Left cardiac atrium (tissue), 4 donors: ENCODE measurements around the gene HIP1. TPM values are rescaled to one million over a fixed set of nuclear protein-coding genes. Genes with fewer than 3 reads are reported as not detected.
"Not testable (repeated sequence)": the region's sequence is repeated elsewhere in the genome, so short reads cannot be mapped to it uniquely, and the experiment has no call there.

Experiments used
- ATAC-seq, 2 donors: fragments of 200-7000 bp; cut with Tn5 transposase; one replicate each; pipeline ENCODE4 v1.9.1; 2020; ENCODE audit warnings: mild to moderate bottlenecking in 2 of 2, moderate library complexity in 2 of 2
- DNase-seq: peaks from one replicate; pipeline ENCODE4 v3.0.0-alpha.2; 2020
- intact Hi-C, 2 donors: fragments of 100-400 bp; cut with DNase I; formaldehyde crosslinking; loops; one replicate each; pipeline versions ENCODE4 v1.14.1 to v1.15.1; 2022 to 2023
- total RNA-seq, 2 donors: library from RNA; stranded (reverse); fragmentation: NEBNext Ultra II Directional; extraction: Animal tissue kit (Norgen Biotek cat#: 25700); gene quantifications; one replicate each; pipeline ENCODE4 v1.2.1, GENCODE V29; 2021
- donor health status: DM: no; HTN: yes; CAD: no.
- donor health status: DM: no; HTN: yes; CAD: no; lungs with severe emphysema.
- donor health status: DM: yes; HTN: yes; CAD: no.
- donor health status: Dilated cardiomyopathy.

Gene HIP1
- total RNA-seq, 2 donors from 2014 or later: 15.1 to 15.5 TPM

DNA sequence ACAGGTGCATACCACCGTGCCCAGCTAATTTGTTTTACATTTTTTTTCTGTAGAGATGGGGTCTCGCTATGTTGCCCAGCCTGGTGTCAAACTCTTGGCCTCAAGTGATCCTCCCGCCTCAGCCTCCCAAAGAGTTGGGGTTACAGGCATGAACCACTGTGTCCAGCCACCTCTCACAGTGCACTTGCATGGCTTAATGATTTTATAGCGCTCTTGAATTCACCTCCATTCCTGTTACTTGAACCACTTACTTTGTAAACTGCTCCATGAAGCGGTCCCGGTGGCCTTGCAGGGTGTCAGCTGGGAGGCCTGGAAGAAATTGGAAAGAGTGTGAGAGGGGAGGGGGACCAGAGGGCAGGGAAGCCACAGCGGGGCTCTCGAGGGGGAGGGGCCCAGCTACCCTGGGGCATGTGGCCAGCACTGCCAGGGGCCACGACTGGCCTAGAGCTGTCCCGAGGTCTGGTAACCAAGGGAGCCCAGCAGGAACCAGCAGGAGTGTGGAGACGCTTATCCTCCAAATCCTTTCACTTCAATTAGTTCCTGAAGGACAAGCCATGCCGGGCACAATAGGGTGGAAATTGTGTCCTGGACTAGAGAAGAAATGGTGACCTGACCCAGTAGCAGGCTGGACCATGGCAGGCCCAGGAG is 170.7 kb downstream of the HIP1 start:
- intact Hi-C loops: no loop called here
- ATAC-seq (no peak), DNase-seq (no peak)

DNA sequence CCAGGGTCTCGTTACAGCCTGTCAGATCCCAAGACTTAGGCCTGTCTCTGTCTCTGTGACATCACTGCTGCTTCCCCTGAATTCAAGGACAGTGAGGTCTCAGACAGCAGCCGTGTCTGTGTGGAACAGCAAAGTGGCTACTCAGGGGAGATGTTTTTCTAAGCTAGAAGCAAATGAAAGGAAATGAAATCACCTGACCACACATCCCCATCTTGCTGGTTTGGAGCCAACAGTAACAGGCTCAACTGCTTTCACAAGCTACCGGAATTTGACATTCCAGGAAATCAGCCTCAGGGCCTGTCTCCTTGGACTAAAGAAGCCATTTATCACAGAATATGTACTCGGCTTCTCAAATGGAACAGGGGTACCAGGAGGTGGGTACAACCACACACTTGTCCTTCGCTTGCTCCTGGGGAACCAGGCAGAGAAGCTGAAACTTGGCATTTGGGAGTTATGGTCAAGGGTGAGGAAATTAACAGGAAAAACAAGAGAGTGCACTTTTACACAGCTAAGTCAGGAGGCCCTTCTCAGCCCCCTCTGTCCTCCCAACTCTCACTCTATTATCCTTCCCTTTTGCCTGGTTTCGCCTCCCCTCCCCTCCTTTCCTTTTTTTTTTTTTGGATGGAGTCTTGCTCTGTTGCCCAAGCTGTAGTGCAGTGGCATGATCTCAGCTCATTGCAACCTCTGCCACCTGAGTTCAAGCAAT is 173.5 kb downstream of the HIP1 start:
- intact Hi-C loops: no loop called here
- ATAC-seq: peak; percentile 63

DNA sequence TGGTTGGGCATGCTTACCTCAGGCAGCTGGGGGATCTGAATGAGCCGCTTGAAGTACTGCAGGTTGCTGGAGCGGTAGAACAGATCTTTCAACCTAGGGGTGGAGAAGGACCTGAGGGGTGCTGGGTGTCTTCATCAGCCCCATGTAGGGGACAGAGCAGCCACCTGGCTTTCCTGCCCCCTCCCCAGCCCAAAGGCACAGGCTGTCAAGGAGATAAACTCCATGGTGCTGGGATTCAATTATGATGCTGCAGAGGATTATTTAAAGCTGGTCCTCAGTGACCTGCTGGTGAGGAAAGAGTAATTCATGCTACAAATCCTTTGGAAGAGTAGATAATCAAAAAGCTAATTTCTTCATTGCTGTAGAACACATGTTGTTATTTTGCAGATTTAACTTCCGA is 175.6 kb downstream of the HIP1 start:
- intact Hi-C loops: no loop called here
- no peak for ATAC-seq
- no peak for DNase-seq

More for the DNA sequence above, 173.5 kb downstream of the HIP1 start:
- peak; percentile 50 for DNase-seq

DNA sequence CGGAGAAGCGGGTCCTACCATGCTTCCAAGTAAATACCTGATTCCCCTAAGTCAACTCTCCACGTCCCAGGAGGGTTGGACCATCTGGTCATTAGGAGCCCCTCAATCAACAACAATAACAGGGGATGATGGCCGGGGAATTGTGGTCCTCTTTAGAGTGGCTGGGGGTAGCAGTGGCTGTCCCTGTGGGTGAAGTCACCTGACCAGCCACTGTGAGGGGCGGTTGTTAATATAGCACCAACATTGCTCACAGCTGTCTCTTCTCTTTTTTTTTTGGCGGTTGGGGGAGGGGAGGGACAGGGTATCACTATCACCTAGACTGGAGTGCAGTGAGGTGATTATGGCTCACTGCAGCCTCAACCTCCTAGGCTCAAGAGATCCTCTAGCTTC is 178.8 kb downstream of the HIP1 start:
- ATAC-seq: no peak
- intact Hi-C loops: no loop called here
- no peak for DNase-seq

DNA sequence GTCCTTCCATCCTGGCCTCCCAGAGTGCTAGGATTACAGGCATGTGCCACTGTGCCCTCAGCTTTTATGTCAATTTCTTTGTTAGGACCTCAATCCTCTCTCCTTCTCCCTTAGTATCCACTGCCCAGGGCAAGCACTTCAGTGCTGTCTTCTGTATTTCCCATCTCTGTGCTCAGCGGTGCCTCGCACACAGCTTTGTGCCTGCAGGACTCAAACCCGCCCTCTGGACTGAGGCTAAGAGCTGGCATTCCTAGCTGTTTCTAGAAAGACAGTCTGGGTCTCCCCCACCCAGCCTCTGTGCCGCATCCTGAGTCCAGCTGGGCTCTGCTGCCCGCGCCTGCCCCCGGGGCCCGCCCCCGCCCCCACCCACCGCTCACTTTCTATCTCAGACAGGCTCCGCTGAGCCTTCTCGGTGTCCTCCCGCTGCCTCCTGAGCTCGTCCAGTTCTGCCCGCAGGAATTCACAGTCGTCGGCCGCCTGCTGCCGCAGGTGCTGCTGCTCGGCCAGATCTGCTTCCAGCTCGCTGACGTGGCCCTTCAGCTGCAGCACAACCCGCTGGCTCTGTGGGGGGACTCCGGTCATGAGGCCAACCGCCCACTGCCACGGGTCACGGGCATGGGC is 179.3 kb downstream of the HIP1 start:
- intact Hi-C loops: no loop called here
- DNase-seq (no peak), ATAC-seq (no peak)

DNA sequence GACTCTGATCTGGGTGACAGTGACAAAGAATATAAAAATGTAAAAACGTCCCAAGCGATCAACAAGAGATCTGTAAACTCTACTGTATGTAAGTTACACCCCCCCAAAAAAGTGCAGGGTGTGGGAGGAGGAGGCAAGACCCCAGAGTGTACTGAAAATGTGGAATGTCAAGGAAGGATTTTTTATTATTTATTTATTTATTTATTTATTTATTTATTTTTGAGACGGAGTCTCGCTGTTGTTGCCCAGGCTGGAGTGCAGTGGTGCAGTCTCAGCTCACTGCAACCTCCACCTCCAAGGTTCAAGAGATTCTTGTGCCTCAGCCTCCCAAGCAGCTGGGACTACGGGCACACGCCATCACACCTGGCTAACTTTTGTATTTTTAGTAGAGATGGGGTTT is 181.9 kb downstream of the HIP1 start:
- ATAC-seq, intact Hi-C loops, DNase-seq: not testable (repeated sequence)

DNA sequence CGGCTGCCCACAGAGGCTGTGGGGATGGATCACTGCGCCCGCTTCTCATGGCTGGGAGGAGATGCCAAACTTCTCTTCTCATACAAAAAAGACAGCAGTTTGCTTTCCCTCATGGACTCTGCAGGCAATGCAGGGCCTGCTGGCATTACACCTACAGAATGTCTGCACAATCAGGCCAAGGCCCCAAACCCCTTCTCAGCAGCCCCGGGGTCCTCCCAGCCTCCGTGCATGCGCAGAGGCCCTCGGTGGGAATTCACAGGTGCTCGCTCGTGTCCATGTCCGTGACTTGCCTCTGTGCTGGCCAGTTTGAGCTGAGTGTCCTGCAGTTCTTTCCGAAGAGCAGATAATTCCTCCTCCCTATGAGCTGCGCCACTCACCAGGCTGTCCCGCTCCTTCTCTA is 183.0 kb downstream of the HIP1 start:
- DNase-seq: no peak
- intact Hi-C loops: no loop called here
- no peak for ATAC-seq

DNA sequence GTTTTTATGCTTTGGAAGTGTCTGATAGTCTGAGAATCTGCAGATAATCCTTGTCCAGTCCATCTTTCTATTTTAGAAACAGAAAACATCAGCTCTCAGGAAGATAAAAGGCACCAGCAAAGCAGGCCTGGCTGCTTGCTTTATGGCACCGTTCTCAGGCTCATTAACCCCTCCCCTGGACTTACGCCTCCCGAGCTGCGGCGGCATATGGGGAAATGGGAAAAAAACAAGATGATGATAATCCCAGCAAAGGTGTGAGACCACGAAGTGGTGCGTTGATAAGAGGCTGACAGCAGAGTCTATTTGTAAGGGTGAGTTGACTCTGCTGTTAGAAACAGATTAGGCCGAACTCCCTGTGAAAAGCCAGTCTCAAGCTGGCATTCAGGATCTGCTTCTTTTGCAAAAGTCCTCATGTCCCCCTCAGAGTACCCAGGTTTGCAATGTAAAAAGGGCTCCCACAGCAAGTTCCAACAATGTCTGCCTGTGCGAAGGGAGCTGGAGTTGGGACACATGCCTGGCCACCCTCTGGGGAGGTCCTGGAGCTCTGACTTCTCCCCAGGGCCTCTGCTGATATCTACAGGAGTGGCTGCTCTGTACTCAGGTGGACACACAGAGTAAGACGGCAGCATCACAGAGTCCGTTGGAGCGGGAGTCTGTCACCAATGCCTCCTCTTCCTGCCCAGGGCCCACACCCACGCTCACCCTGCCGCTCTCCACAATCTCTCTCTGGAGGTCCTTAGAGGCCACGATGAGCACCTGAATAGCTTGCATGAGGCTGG is 192.3 kb downstream of the HIP1 start:
- ATAC-seq: peak; percentile 36 to 65
- intact Hi-C loops: no loop called here

DNA sequence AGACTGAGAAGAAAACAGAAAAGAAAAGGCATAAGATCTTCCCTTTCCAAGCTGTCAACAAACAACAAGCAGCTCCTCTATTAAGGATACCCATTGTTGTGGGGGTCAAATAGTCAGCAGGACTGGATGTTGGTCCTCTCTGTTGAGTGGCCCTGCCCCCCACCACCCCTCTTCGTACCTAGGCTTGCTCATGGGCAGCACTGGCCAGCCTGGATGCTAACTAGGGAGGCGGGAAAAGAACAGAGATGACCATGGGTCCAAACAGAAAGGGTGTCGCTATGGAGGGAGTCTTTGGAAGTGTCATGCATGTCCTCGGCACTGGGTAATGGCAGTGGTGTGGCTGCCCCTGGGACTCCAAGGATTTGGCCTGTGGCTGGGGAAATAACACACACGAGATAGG is 201.0 kb downstream of the HIP1 start:
- ATAC-seq (no peak), DNase-seq (no peak)
- intact Hi-C loops: loop anchor here in 1 of 2 donors (10.0 kb wide), 1 partner anchor 217 kb away; no protein-coding TSS in a partner anchor

More for the DNA sequence above, 192.3 kb downstream of the HIP1 start:
- DNase-seq: no peak

DNA sequence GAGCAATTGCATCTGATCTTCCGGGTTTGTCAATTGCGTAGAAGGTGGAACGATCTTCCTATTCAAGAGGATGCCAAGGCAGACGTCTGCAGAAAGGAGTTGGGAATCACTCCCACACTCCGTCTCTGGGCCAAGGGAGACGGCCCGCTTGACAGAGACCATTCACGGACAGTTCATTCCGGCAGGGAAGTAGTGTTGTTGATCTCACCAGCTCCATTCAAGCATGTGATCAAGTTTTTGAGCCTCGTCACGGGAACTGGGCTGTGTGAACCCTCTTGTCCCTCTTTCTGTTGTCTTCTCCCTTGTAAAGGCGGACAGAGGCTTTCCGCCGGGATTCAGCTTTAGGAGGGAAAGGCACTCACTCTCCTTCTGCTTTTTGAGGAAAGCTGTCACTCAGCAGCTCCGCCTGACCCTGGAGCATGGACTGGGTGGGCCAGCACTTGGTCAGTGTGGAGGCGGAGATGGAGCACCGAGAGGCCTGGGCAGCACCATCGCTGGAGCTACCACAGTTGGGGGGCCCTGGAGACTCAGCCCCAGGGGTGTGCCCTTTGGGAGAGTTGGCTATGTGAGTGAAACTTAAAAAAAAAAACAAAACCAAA is 201.7 kb downstream of the HIP1 start:
- DNase-seq (no peak), ATAC-seq (no peak)
- intact Hi-C loops: loop anchor here in 1 of 2 donors (10.0 kb wide), 1 partner anchor 218 kb away; no protein-coding TSS in a partner anchor

DNA sequence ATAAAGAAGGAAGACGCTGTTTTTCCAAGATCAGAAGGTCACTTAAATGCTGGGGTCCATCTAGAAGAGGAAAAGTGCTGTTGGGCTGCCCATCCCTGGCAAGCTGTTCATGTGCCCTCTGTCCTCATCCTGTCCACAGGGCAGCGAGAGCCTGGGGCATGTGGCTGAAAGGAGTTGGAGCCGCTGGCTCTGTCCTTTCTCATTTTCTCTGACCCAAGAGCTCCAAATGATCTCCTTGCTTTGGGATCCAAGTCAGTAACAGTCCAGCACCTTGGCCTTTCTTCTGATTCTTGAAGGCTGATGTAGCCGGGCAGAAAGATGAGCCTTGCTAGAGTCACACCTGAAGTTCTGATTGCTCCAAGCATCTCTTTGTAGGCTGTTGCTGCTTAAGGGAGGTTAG is 202.2 kb downstream of the HIP1 start:
- no peak for ATAC-seq
- DNase-seq: no peak
- intact Hi-C loops: loop anchor here in 1 of 2 donors (10.0 kb wide), 1 partner anchor 218 kb away; no protein-coding TSS in a partner anchor

DNA sequence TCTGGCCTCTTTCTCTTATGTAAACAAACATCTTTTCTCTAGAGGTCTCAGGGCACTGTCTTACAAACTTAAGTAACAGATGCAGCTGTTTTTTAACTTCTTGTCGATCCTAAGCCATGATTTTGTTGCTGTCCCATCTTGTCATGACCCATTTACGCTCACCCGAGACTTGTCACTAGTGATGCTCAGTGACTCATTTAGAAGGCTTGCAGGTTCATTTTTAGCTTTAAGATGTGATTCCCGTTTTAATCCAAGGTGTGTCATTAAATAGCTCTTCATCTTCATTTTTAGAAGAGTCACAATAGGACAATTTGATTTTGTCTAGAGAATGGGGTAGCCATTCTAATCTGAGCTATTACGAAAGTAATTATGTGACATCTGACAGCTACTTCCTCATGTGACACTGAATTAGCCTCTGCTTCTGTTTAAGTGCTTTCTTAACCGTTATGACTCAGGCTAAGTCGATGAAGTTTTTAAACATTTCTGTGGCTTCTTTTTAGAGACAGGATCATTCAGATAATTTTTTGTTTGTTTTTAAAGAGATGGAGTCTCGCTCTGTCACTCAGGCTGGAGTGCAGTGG is 203.9 kb downstream of the HIP1 start:
- intact Hi-C loops: loop anchor here in 1 of 2 donors (10.0 kb wide), 1 partner anchor 220 kb away; no protein-coding TSS in a partner anchor

DNA sequence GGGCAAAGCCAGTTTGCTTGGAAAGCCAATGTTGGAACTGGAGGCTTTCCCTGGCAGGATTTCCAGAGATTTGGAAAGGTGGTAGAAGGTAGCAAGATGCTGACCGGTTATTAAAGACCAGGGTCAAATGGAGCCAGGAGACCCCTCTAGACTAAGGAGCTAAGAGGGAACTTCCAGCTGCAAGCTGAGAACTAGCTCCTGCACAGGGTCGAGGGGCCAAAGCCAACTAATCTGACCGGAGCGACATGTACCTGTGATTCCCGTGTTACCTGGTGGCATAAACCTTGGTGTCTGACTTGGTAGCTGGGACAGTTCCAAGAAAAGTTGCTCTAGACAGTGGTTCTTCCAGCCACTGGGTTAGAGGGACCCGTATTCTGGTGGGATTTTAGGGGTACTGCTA is 204.8 kb downstream of the HIP1 start:
- intact Hi-C loops: loop anchor here in 1 of 2 donors (10.0 kb wide), 1 partner anchor 221 kb away; no protein-coding TSS in a partner anchor
- ATAC-seq (no peak), DNase-seq (no peak)

More for the DNA sequence above, 203.9 kb downstream of the HIP1 start:
- ATAC-seq (peak in 1 of 2 donors; percentile 15), DNase-seq (no peak)

DNA sequence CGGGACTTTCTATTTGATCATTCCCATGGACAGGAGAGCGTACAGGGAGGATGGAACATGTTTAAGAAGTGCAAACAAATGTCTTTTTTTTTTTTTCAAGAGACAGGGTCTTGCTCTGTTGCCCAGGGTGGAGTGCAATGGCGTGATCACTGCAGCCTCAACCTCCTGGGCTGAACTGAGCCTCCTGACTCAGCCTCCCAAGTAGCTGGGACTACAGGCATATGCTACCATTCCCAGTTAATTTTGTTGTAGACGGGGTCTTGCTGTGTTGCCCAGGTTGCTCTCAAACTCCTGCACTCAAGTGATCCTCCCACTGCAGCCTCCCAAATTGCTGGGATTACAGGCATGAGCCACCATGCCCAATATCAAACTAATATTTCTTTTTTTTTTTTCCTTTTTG is 206.1 kb downstream of the HIP1 start:
- ATAC-seq (no peak), DNase-seq (no peak)
- intact Hi-C loops: loop anchor here in 1 of 2 donors (10.0 kb wide), 1 partner anchor 222 kb away; no protein-coding TSS in a partner anchor

DNA sequence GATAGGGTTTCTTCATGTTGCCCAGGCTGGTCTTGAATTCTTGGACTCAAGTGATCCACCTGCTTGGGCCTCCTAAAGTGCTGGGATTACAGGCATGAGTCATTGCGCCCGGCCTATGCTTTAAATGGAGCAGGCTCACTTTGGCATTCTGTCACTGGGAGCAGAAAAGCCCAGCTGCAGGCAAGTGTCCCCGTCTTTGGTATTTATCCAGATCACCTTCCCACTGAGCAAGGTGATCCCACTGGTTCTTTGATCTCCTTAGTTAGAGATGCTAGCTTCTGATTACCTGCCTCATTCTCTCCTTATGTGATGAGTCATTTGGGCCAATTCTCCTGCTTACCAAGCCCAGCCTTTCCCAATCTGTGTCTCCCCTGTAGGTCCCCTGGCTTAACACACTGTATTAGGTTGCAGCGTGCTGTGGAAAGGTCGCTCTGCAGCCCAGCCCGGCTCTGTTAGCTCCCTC is 207.4 kb downstream of the HIP1 start:
- DNase-seq (no peak), ATAC-seq (no peak)
- intact Hi-C loops: loop anchor here in 1 of 2 donors (10.0 kb wide), 1 partner anchor 223 kb away; no protein-coding TSS in a partner anchor

DNA sequence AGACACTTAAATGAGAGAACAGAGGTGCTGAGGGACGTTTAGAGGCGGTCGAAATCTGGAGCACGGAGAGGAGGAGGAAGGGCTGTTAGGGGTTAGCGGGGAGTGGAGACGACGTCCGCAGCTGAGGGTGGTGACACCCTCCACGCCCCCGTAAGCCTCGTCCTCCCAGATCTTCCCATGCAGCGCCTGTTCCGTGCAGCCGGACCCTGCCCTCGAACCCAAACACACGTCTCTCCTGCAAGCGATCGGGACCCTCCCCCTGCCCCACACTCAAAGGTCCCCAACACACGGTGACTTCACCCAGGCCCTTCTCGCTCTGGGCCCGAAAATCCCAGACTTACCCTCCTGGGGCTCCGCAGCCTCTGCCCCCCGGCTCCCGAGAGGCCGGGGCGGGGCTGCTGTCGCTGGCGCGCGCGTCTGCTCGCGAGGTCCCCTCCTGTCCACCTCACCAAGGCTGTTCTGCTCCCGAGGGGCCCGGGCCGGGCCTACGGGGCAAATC is 211.5 kb downstream of the HIP1 start:
- intact Hi-C loops, DNase-seq: not testable (repeated sequence)
- ATAC-seq: peak in 1 of 2 donors; percentile 23

DNA sequence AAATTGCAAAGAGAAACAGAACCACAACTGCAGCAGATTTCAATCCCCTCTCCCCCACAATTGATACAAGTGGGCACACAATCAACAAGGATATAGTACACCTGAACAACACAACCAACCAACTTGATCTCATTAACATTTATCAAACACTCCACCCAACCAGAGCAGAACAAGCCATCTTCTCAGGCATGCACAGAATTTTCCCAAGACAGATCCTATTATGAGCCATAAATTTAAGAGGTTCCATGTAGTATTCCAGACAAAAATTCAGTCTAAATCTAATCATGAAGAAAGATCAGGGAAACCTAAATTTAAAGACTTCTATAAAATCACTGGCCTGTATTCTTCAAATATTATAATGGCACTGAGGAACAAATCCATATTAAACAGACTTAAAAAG is 217.0 kb downstream of the HIP1 start:
- ATAC-seq, DNase-seq, intact Hi-C loops: not testable (repeated sequence)

DNA sequence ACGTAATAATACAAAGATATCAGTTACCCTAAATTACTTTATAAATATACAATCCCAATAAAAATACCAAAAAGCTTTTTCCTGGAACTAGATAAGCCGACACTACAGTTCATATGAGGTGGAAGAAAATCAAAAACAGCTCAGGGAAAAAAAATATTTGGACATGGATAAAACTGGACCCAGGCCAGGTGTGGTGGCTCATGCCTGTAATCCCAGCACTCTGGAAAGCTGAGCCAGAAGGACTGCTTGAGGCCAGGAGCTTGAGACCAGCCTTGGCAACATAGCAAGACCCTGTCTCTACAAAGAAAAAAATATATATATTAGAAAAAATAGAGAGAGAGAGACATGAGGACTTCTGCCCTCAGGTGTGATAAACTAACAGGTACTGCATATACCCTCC is 219.9 kb downstream of the HIP1 start:
- ATAC-seq, DNase-seq, intact Hi-C loops: not testable (repeated sequence)
